ENCODE data around the gene STK38L. TPM values are rescaled to one million over a fixed set of nuclear protein-coding genes. Genes with fewer than 3 reads are reported as not detected.
"Not testable (repeated sequence)": the region's sequence is repeated elsewhere in the genome, so short reads cannot be mapped to it uniquely, and the experiment has no call there.

Gene STK38L
- total and polyA plus RNA-seq, 9 of the 15 experiments (the other 6 are each of a cell fraction or from before 2014, with no cell fraction given) = 2.6 to 10.7 (median 6.9) TPM

DNA sequence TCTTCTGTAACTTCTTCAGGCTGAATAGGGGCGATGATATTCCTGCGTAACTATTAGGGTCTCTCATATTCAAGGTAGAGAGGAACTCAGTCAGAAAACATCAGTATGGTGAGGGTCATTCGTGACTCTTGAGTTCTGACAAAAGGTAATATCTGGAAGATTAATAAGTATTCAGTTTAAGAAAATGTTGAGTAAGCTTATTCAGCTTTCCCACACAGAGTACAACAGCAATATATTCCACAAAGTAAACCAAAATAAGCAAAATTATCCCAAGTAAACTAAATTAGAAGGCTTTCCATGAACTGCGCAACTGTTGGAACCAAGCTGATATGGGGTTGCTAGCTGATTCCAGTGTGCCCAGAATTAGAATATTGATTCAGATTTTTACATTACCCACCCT lies 12.7 kb upstream of the STK38L start:
- H3K27me3 ChIP-seq (ENCODE audit: control insufficient read depth in 2 of 2, insufficient read depth in 2 of 2, low read length in 2 of 2); H3K9me3 ChIP-seq (replicated peaks; ENCODE audit: control insufficient read depth, insufficient read depth, low read depth, low read length); BruUV-seq (replicated peaks); H4K20me1 ChIP-seq (replicated peaks; ENCODE audit: control insufficient read depth, insufficient read depth, low read length); H2AFZ ChIP-seq (ENCODE audit: low read depth, low read length); H3K4me2 ChIP-seq (ENCODE audit: insufficient read depth, low read length); H3K9me1 ChIP-seq (ENCODE audit: control insufficient read depth, insufficient read depth, low read length); H3K4me1 ChIP-seq (replicated peaks in 1 of 2; ENCODE audit: control insufficient read depth in 2 of 2, insufficient read depth in 2 of 2, low read length in 2 of 2); H3K27ac ChIP-seq (ENCODE audit: extremely low read depth, low read depth, low read length); intact Hi-C loops (cut with micrococcal nuclease); H3K36me3 ChIP-seq (ENCODE audit: control insufficient read depth, insufficient read depth, low read length); FAIRE-seq; H3K9ac ChIP-seq (ENCODE audit: insufficient read depth in 1 of 2, low read depth in 2 of 2, low read length in 2 of 2); H3K79me2 ChIP-seq (ENCODE audit: control insufficient read depth, insufficient read depth, low read length); CTCF ChIA-PET (ENCODE audit: low intra/inter-chr PET ratio); H3K4me3 ChIP-seq; POLR2A ChIA-PET; DNase-seq (ENCODE audit: extremely low read depth in 1 of 4, low spot score in 3 of 4); ATAC-seq; in situ Hi-C loops (cut with MboI): not testable (repeated sequence)
- 0 out of 2 replicates have a peak, but pooled peaks have one; percentile 24 for TF ChIP-seq C11orf30 (IDR thresholded peaks at IDR 0.05; ENCODE audit: low read depth)
- peak; percentile 68 for TF ChIP-seq ZNF316 (IDR thresholded peaks at IDR 0.05)
- 0% methylated on average over 4 of the region's 4 CpGs for WGBS (ENCODE audit: insufficient coverage, low coverage, missing lambda C conversion rate)

DNA sequence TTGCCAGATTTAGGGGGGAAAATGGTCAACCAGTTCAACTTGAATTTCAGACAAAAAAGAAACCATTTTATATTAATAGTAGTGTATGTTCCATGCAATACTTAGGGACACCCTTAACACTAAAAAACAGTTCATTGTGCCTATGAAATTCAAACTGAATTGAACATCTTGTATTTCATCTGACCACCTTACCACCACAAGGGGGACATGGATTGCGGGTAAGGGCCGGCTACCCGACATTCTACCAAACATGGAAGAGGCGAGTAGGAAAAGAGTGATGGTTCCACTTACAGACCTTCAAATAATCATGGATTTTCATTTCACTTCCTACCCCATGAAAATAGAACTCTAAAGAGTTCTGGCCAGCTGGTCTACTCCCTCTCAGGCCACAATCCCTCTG lies 10.3 kb upstream of the STK38L start:
- in situ Hi-C loops (cut with MboI) = no loop called here
- CTCF ChIA-PET (ENCODE audit: low intra/inter-chr PET ratio) = no interaction called here
- intact Hi-C loops (cut with micrococcal nuclease) = no loop called here

More for the DNA sequence above, 10.3 kb upstream of the STK38L start:
- POLR2A ChIA-PET = no interaction called here
- no TSS peak for BruUV-seq (replicated peaks)
- Histone ChIP-seq H4K20me1 (replicated peaks; ENCODE audit: control insufficient read depth, insufficient read depth, low read length) (no peaks in the 10 kb centered on the region), H3K9ac (ENCODE audit: insufficient read depth in 1 of 2, low read depth in 2 of 2, low read length in 2 of 2) (no peak overlapping the region), H3K4me1 (replicated peaks in 1 of 2; ENCODE audit: control insufficient read depth in 2 of 2, insufficient read depth in 2 of 2, low read length in 2 of 2) (no peaks in the 10 kb centered on the region), H3K4me2 (ENCODE audit: insufficient read depth, low read length) (no peak overlapping the region), H3K27ac (ENCODE audit: extremely low read depth, low read depth, low read length) (no peak overlapping the region), H2AFZ (ENCODE audit: low read depth, low read length) (no peak overlapping the region), H3K9me1 (ENCODE audit: control insufficient read depth, insufficient read depth, low read length) (no peaks in the 10 kb centered on the region), H3K4me3 (no peak overlapping the region), H3K79me2 (ENCODE audit: control insufficient read depth, insufficient read depth, low read length) (no peaks in the 10 kb centered on the region), H3K9me3 (replicated peaks; ENCODE audit: control insufficient read depth, insufficient read depth, low read depth, low read length) (no peaks in the 10 kb centered on the region), H3K27me3 (ENCODE audit: control insufficient read depth in 2 of 2, insufficient read depth in 2 of 2, low read length in 2 of 2) (no peaks in the 10 kb centered on the region; a peak in 1 of 5 replicates), H3K36me3 (ENCODE audit: control insufficient read depth, insufficient read depth, low read length) (no peaks in the 10 kb centered on the region)
- DNase-seq (ENCODE audit: extremely low read depth in 1 of 4, low spot score in 3 of 4) (peak in 2 of 4 experiments; percentile 13 to 14), FAIRE-seq (no peak), ATAC-seq (no peak)
- TF ChIP-seq, protein P1, sequence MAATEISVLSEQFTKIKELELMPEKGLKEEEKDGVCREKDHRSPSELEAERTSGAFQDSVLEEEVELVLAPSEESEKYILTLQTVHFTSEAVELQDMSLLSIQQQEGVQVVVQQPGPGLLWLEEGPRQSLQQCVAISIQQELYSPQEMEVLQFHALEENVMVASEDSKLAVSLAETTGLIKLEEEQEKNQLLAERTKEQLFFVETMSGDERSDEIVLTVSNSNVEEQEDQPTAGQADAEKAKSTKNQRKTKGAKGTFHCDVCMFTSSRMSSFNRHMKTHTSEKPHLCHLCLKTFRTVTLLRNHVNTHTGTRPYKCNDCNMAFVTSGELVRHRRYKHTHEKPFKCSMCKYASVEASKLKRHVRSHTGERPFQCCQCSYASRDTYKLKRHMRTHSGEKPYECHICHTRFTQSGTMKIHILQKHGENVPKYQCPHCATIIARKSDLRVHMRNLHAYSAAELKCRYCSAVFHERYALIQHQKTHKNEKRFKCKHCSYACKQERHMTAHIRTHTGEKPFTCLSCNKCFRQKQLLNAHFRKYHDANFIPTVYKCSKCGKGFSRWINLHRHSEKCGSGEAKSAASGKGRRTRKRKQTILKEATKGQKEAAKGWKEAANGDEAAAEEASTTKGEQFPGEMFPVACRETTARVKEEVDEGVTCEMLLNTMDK (IDR thresholded peaks at IDR 0.05; ENCODE audit: borderline replicate concordance, insufficient read depth, low read depth, low read length, poor library complexity, severe bottlenecking) = peak; percentile 12
- TF ChIP-seq, protein P2, sequence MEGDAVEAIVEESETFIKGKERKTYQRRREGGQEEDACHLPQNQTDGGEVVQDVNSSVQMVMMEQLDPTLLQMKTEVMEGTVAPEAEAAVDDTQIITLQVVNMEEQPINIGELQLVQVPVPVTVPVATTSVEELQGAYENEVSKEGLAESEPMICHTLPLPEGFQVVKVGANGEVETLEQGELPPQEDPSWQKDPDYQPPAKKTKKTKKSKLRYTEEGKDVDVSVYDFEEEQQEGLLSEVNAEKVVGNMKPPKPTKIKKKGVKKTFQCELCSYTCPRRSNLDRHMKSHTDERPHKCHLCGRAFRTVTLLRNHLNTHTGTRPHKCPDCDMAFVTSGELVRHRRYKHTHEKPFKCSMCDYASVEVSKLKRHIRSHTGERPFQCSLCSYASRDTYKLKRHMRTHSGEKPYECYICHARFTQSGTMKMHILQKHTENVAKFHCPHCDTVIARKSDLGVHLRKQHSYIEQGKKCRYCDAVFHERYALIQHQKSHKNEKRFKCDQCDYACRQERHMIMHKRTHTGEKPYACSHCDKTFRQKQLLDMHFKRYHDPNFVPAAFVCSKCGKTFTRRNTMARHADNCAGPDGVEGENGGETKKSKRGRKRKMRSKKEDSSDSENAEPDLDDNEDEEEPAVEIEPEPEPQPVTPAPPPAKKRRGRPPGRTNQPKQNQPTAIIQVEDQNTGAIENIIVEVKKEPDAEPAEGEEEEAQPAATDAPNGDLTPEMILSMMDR (IDR thresholded peaks at IDR 0.05 in 2 of 3, conservative IDR thresholded peaks at IDR 0.05 in 1 of 3; ENCODE audit: insufficient read depth in 2 of 3, low read depth in 1 of 3, low read length in 3 of 3) = 0 out of 6 replicates have a peak, but pooled peaks of 2 of the 3 experiments have one; percentile 8 to 23
- no peak for TF ChIP-seq MCM5 (IDR thresholded peaks at IDR 0.05; ENCODE audit: low read depth)
- WGBS (ENCODE audit: insufficient coverage, low coverage, missing lambda C conversion rate) = 0% methylated on average over 4 of the region's 4 CpGs

All from K562 (cell line).